ENCODE results near the gene YES1.

Gene YES1

DNA sequence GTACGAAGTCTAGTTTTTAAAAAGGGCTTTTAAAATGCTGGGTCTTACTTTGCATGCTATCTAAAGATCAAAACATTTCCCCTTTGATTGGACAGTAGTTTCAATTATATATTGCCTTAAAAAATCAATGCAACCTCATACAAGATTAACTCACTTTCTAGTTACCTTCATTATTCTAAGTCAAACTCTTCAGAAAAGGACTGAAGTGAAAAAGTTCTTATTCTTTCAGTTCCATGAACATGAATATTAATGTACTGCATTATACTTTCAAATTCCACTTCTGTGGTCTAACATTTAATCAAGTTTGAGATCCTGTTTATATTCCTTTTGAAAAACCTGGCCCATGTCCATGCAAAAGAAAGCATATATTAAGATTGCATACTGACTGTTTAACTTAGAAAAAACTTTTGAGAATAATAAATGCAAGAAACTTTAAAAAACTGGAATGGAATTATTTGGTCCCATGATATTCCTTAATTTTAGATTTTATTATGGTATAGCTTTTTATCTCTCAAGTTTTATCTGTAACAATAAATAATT is 88.4 kb downstream of the YES1 start:
- 86% methylated on average over 1 of the region's 1 CpG for WGBS
- H3K36me3 ChIP-seq (ENCODE audit: insufficient read depth, low read length): peaks cover 29% of the 10 kb centered on the region
- H3K9ac ChIP-seq (ENCODE audit: low read depth, low read length): no peak overlapping the region
- no peak overlapping the region for H3K27ac ChIP-seq (ENCODE audit: low read depth, low read length)
- H3K4me1 ChIP-seq (ENCODE audit: insufficient read depth, low read length): no peaks in the 10 kb centered on the region
- H3K9me3 ChIP-seq (ENCODE audit: insufficient read depth, low read depth, low read length): no peaks in the 10 kb centered on the region
- H3K4me3 ChIP-seq (ENCODE audit: low read length): no peak overlapping the region
- no peaks in the 10 kb centered on the region for H3K27me3 ChIP-seq (ENCODE audit: insufficient read depth, low read length)

DNA sequence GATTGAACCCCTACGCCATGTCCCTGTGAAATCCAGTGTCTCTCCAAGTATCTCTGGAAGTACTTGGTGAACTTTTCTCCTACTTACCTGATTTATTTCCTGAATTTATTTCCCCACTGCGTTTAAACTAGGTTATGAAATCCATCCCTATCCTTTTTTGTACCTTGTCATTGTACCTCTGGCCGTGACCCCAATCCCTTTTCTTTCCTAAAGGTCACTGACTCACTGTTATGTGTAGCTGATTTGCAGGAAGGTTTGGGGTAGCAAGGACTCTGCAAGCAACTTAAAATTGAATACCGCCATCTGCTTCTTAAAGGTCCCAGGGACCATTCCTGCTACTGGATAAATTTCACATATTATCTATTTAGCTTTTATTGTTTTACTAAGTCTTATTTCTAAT is 95.0 kb downstream of the YES1 start:
- no peaks in the 10 kb centered on the region for H3K36me3 ChIP-seq (ENCODE audit: insufficient read depth, low read length)
- no peaks in the 10 kb centered on the region for H3K27me3 ChIP-seq (ENCODE audit: insufficient read depth, low read length)
- no peaks in the 10 kb centered on the region for H3K4me1 ChIP-seq (ENCODE audit: insufficient read depth, low read length)
- WGBS: 94% methylated on average over 4 of the region's 4 CpGs
- H3K9me3 ChIP-seq (ENCODE audit: insufficient read depth, low read depth, low read length): no peaks in the 10 kb centered on the region
- H3K4me3 ChIP-seq (ENCODE audit: low read length): no peak overlapping the region
- no peak overlapping the region for H3K9ac ChIP-seq (ENCODE audit: low read depth, low read length)
- no peak overlapping the region for H3K27ac ChIP-seq (ENCODE audit: low read depth, low read length)

DNA sequence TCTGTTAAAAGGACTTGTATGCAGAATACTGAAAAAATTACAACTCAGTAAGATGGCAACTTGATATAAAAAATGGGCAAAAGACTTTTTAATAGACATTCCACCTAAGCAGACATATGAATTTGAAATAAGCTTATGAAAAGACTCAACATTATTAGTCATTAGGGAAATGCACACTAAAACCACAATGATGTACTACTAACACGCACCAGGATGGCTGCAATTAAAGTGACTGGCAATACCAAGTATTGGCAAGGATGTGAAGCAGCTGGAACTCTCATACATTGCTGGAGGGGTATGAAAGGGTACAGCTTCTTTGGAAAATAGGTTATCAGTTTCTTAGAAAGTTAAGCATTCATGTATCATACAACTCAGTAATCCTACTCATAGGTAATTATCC is 96.4 kb downstream of the YES1 start:
- 100% methylated on average over 1 of the region's 1 CpG for WGBS
- H3K4me1 ChIP-seq (ENCODE audit: insufficient read depth, low read length): 0 out of 2 replicates have a peak, but pooled peaks cover 3% of the 10 kb centered on the region
- H3K27ac ChIP-seq (ENCODE audit: low read depth, low read length): no peak overlapping the region

DNA sequence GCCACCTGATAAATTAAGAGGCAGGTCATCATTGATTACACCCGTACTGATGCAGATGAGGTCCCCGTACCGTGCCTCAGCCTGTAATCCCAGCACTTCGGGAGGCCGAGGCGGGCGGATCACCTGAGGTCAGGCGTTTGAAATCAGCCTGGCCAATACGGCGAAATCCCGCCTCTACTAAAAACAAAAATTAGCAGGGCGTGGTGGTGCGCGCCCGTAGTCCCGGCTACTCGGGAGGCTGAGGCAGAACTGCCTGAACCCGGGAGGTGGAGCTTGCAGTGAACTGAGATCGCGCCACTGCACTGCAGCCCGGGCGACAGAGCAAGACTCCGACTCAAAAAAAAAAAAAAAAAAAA is 98.9 kb downstream of the YES1 start:
- Histone ChIP-seq H3K27me3 (ENCODE audit: insufficient read depth, low read length) (no peaks in the 10 kb centered on the region), H3K4me3 (ENCODE audit: low read length) (peak overlapping the region; percentile 46), H3K9ac (ENCODE audit: low read depth, low read length) (peak overlapping the region; percentile 36), H3K9me3 (ENCODE audit: insufficient read depth, low read depth, low read length) (no peaks in the 10 kb centered on the region), H3K4me1 (ENCODE audit: insufficient read depth, low read length) (0 out of 2 replicates have a peak, but pooled peaks cover 3% of the 10 kb centered on the region), H3K36me3 (ENCODE audit: insufficient read depth, low read length) (peaks cover 7% of the 10 kb centered on the region), H3K27ac (ENCODE audit: low read depth, low read length) (peak overlapping the region; percentile 38; the same call in 1 of the 2 replicates)
- WGBS: 94% methylated on average over 23 of the region's 23 CpGs

More for the DNA sequence above, 96.4 kb downstream of the YES1 start:
- Histone ChIP-seq H3K36me3 (ENCODE audit: insufficient read depth, low read length) (no peaks in the 10 kb centered on the region), H3K9ac (ENCODE audit: low read depth, low read length) (no peak overlapping the region), H3K27me3 (ENCODE audit: insufficient read depth, low read length) (no peaks in the 10 kb centered on the region), H3K9me3 (ENCODE audit: insufficient read depth, low read depth, low read length) (no peaks in the 10 kb centered on the region), H3K4me3 (ENCODE audit: low read length) (no peak overlapping the region)

DNA sequence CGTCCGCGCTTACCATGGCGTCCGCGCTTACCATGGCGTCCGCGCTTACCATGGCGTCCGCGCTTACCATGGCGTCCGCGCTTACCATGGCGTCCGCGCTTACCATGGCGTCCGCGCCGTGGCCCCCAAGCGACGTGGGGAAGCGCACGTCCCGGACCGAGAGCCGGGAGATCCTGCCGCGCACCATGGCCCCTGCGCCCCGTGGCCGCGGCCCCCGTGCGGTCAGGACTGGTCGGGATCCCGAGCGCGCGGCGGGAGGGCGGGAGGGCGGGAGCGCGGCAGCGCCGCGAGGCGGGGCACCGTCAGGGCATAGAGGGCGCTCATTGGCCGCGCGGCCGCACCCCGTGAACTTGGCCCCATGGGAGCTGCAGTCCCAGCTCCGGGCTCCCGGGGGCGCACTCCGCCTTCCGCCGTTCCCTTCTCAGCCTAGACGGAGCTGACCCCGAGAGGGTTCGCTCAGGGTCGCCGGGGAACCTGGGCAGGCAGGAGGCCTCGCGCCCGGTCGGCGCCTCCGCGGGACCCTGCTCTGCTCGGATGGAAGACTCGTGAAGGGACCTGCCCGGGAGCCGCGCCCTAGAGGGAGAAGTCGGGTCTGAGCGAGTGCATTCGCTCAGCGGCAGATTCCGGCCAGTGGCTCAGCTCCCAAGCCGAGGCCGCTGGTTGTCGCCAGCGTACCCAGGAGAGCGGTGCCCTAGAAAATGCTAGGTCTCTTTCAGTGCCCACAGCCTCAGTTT is 99.5 kb downstream of the YES1 start, which contains the start of gene ENOSF1:
ENOSF1 (minus strand) TSS at position 230 of the 734 bp plus-strand sequence; CDS start at position 187, 43 bp downstream.
- H3K4me1 ChIP-seq (ENCODE audit: insufficient read depth, low read length): 0 out of 2 replicates have a peak, but pooled peaks cover 3% of the 10 kb centered on the region
- H3K27ac ChIP-seq (ENCODE audit: low read depth, low read length): peak within 1 kb of the TSS; percentile 84; the same call in 1 of the 2 replicates
- peak within 1 kb of the TSS; percentile 89 for H3K4me3 ChIP-seq (ENCODE audit: low read length)
- H3K9me3 ChIP-seq (ENCODE audit: insufficient read depth, low read depth, low read length): no peaks in the 10 kb centered on the region
- peak within 1 kb of the TSS; percentile 88 for H3K9ac ChIP-seq (ENCODE audit: low read depth, low read length)
- 7% methylated on average over 91 of the region's 91 CpGs for WGBS
- H3K27me3 ChIP-seq (ENCODE audit: insufficient read depth, low read length): no peaks in the 10 kb centered on the region
- peaks cover 7% of the 10 kb centered on the region for H3K36me3 ChIP-seq (ENCODE audit: insufficient read depth, low read length)

DNA sequence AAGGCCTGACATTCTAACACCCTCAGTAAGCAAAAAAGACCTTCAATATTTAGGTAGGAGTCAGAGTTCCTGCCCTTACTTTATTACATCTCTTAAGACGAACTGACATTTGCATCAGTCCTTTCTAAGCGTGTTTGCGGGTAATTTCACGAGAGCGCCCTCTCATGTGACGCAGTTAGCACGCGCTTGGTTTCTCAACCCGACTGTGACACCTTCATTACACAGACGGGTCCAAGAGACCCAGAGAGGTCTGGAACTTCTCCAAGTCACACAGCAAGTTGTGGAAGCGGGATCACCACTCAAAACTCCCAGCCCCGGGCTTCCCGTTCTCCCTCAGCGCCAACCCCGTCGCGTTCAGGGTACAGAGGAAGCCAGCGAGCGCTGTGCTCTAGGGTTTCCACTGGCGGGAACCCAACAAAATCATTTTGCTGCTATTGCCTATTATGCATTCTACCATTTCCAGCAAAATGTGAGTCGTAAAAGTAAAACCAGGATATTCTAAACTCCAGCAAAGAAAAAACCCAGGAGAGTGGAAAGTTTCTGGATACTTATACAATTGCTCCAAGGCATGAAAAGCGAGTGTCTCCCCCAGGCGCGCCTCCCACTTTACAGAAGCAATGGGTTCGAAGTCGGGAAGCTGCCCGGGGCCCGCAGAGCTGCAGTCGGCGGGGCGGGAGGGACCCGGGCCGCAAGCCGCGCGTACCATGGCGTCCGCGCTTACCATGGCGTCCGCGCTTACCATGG is 100.2 kb downstream of the YES1 start:
- H3K9ac ChIP-seq (ENCODE audit: low read depth, low read length): peak overlapping the region; percentile 88
- H3K27me3 ChIP-seq (ENCODE audit: insufficient read depth, low read length): no peaks in the 10 kb centered on the region
- peaks cover 7% of the 10 kb centered on the region for H3K36me3 ChIP-seq (ENCODE audit: insufficient read depth, low read length)
- 0 out of 2 replicates have a peak, but pooled peaks cover 3% of the 10 kb centered on the region for H3K4me1 ChIP-seq (ENCODE audit: insufficient read depth, low read length)
- WGBS: under 1% methylated on average over 42 of the region's 42 CpGs
- H3K4me3 ChIP-seq (ENCODE audit: low read length): peak overlapping the region; percentile 89
- peak overlapping the region; percentile 84; the same call in 1 of the 2 replicates for H3K27ac ChIP-seq (ENCODE audit: low read depth, low read length)
- no peaks in the 10 kb centered on the region for H3K9me3 ChIP-seq (ENCODE audit: insufficient read depth, low read depth, low read length)

DNA sequence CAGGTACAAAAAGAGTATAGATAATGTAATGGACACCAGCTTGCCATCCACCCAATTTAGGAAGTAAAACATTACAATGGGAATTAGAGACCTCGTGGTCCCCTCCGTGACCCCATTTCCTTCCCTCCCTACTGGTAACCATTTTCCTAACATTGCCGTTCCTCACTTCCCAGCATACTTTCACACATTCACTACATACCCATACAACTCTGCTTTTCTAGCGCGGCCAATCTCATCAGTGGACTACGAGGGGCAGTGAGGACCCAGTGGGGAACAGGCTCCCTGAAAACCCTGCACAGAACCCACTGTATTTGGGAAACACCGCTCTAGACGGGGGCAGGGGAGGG is 100.8 kb downstream of the YES1 start:
- peak overlapping the region; percentile 88; the same call in 1 of the 2 replicates for H3K9ac ChIP-seq (ENCODE audit: low read depth, low read length)
- H3K4me3 ChIP-seq (ENCODE audit: low read length): peak overlapping the region; percentile 89
- no peak overlapping the region for H3K27ac ChIP-seq (ENCODE audit: low read depth, low read length)
- H3K36me3 ChIP-seq (ENCODE audit: insufficient read depth, low read length): peaks cover 9% of the 10 kb centered on the region
- H3K4me1 ChIP-seq (ENCODE audit: insufficient read depth, low read length): 0 out of 2 replicates have a peak, but pooled peaks cover 3% of the 10 kb centered on the region
- H3K27me3 ChIP-seq (ENCODE audit: insufficient read depth, low read length): no peaks in the 10 kb centered on the region
- WGBS: 21% methylated on average over 8 of the region's 8 CpGs
- H3K9me3 ChIP-seq (ENCODE audit: insufficient read depth, low read depth, low read length): no peaks in the 10 kb centered on the region

DNA sequence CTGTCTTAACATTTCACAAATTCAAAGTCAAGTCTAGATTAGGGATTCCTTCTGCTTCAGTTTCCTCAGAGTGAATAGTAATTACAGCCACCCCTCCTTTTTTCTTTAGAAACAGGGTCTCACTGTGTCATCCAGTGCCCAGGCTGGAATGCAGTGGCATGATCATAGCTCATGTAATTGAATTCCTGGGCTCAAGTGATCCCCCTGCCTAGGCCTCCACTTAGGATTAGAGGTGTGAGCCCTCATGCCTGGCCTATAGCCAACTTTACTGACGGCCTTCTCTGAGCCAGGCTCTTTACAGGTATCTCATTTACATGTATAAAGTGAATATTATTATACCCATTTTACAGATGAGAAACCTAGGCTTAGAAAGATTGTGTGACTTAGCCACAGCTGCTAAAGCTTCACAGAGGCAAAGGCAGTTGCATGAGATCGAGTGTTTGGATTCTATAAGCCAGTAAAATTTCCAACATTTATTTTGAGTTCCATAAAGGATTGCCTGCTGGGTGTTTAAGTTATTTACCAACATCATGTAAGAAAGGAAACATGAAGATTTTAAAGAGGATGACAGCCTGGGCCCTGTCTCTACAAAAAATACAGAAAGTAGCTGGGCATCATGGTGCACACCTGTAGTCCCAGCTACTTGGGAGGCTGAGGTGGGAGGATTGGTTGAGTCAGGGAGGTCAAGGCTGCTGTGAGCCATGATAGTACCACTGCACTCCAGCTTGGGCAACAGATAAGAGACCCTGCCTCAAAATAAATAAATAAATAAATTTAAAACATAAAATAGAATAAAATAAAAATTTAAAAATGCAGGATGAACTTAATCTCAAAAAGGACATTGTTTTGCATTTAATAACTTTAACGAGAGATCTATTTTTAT is 101.4 kb downstream of the YES1 start:
- WGBS: 100% methylated on average over 1 of the region's 3 CpGs
- H3K36me3 ChIP-seq (ENCODE audit: insufficient read depth, low read length): peaks cover 14% of the 10 kb centered on the region
- H3K27ac ChIP-seq (ENCODE audit: low read depth, low read length): no peak overlapping the region
- no peak overlapping the region for H3K9ac ChIP-seq (ENCODE audit: low read depth, low read length)
- 0 out of 2 replicates have a peak, but pooled peaks cover 3% of the 10 kb centered on the region for H3K4me1 ChIP-seq (ENCODE audit: insufficient read depth, low read length)
- H3K4me3 ChIP-seq (ENCODE audit: low read length): peak overlapping the region; percentile 89
- H3K9me3 ChIP-seq (ENCODE audit: insufficient read depth, low read depth, low read length): no peaks in the 10 kb centered on the region
- H3K27me3 ChIP-seq (ENCODE audit: insufficient read depth, low read length): no peaks in the 10 kb centered on the region

DNA sequence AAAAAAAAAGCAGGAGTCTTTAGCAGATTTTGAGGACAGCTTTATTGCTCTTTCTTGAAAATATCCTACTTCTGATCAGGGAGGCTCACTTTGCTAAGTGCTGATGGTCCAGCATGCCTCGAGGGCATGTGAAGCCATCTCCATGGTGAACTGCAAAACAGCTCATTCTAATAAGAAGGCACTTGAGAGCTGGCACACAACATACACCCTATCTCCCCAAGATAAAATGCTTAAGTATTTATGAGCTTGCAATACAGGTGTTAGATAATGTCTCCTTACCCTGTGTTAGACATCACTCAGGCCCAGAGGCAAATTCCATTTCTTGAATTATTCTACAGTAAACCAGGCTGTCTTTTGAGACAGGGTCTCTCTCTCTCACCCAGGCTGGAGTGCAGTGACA is 102.3 kb downstream of the YES1 start:
- 97% methylated on average over 1 of the region's 1 CpG for WGBS
- no peak overlapping the region for H3K9ac ChIP-seq (ENCODE audit: low read depth, low read length)
- H3K36me3 ChIP-seq (ENCODE audit: insufficient read depth, low read length): peaks cover 23% of the 10 kb centered on the region
- no peaks in the 10 kb centered on the region for H3K27me3 ChIP-seq (ENCODE audit: insufficient read depth, low read length)
- 0 out of 2 replicates have a peak, but pooled peaks cover 3% of the 10 kb centered on the region for H3K4me1 ChIP-seq (ENCODE audit: insufficient read depth, low read length)
- H3K27ac ChIP-seq (ENCODE audit: low read depth, low read length): no peak overlapping the region
- no peaks in the 10 kb centered on the region for H3K9me3 ChIP-seq (ENCODE audit: insufficient read depth, low read depth, low read length)
- H3K4me3 ChIP-seq (ENCODE audit: low read length): no peak overlapping the region

DNA sequence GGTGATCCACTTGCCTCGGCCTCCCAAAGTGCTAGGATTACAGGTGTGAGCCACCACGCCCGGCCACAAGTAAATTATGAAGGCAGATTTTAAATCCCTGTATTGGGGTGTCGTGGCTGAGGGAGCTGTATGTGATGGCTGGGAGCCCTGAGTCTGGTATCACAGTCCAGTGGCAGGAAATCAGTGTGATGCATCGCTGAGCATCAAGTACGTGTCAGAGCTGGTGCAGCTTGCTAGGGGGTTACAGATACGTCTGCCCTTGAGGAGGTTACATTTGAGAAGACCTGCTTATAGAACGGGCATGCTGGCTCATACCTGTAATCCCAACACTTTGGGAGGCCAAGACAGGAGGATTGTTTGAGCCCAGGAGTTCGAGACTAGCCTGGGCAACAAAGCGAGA is 103.9 kb downstream of the YES1 start:
- Histone ChIP-seq H3K36me3 (ENCODE audit: insufficient read depth, low read length) (peaks cover 34% of the 10 kb centered on the region), H3K4me1 (ENCODE audit: insufficient read depth, low read length) (peaks cover 3% of the 10 kb centered on the region; the same call in 1 of the 2 replicates), H3K9me3 (ENCODE audit: insufficient read depth, low read depth, low read length) (no peaks in the 10 kb centered on the region), H3K27ac (ENCODE audit: low read depth, low read length) (no peak overlapping the region), H3K27me3 (ENCODE audit: insufficient read depth, low read length) (no peaks in the 10 kb centered on the region), H3K4me3 (ENCODE audit: low read length) (no peak overlapping the region), H3K9ac (ENCODE audit: low read depth, low read length) (no peak overlapping the region)
- WGBS: 95% methylated on average over 8 of the region's 10 CpGs

All from HUES64 (cell line).